Measurements from ENCODE around the gene PTPRR.

GRCh38 chr12:70813559-70813958 is 107.0 kb downstream of the PTPRR start:
- TF ChIP-seq CTCF (IDR thresholded peaks at IDR 0.05): no peak
- TF ChIP-seq POLR2A (IDR thresholded peaks at IDR 0.05): no peak

Measured in esophagus squamous epithelium (tissue), 4 donors.